ENCODE results near the gene GLUD1. TPM values are rescaled to one million over a fixed set of nuclear protein-coding genes. Genes with fewer than 3 reads are reported as not detected.
A peak's percentile ranks its signal among the peaks of the same experiment; 100 is the strongest.
"Not testable (repeated sequence)": the region's sequence is repeated elsewhere in the genome, so short reads cannot be mapped to it uniquely, and the experiment has no call there.

Gene GLUD1
- polyA plus RNA-seq, 2 of the 4 experiments (the other 2 are of a cell fraction), result 74.4 to 117 TPM

- CTCF ChIA-PET, result no interaction called here
- H3K27ac ChIP-seq, result no peak overlapping the region
These were observed 4.9 kb downstream of the GLUD1 start for GRCh38 chr10:87089746-87090145.

GRCh38 chr10:87085537-87085936, 9.1 kb downstream of the GLUD1 start:
- ChIA-PET POLR2A (interaction anchor here (0.7 to 0.8 kb wide), 2 partner anchors 116 to 344 kb away, joined by 3 to 6 read pairs; no protein-coding TSS in a partner anchor), CTCF (interaction anchor here (0.9 to 1.3 kb wide), 2 partner anchors 146 to 242 kb away, joined by 3 to 7 read pairs; no protein-coding TSS in a partner anchor)
- Histone ChIP-seq H3K4me2 (no peak overlapping the region), H3K4me1 (peaks cover 41% of the 10 kb centered on the region), H3K9me3 (no peaks in the 10 kb centered on the region), H3K27ac (no peak overlapping the region), H3K4me3 (no peak overlapping the region)
- FAIRE-seq (no peak), DNase-seq (ENCODE audit: low read depth in 1 of 2, low spot score in 1 of 2) (no peak), ATAC-seq (no peak)
- WGBS (ENCODE audit: missing lambda C conversion rate), result 82% methylated on average over 1 of the region's 1 CpG
- TF ChIP-seq NR3C1 (IDR thresholded peaks at IDR 0.05) (no peak), CBX2 (IDR thresholded peaks at IDR 0.05; ENCODE audit: borderline replicate concordance, low read depth) (no peak), ZSCAN20 (CRISPR knock-in tag; IDR thresholded peaks at IDR 0.05) (no peak), ELK1 (IDR thresholded peaks at IDR 0.05; ENCODE audit: low read depth, low read length) (no peak), MAFK (IDR thresholded peaks at IDR 0.05; ENCODE audit: partially characterized antibody) (no peak), CHD4 (IDR thresholded peaks at IDR 0.05; ENCODE audit: borderline replicate concordance) (no peak), ZNF302 (CRISPR knock-in tag; IDR thresholded peaks at IDR 0.05) (no peak), EHF (CRISPR knock-in tag; IDR thresholded peaks at IDR 0.05) (no peak), FOSB (CRISPR knock-in tag; IDR thresholded peaks at IDR 0.05) (no peak)

More at GRCh38 chr10:87089746-87090145, 4.9 kb downstream of the GLUD1 start:
- Histone ChIP-seq H3K4me1 (peaks cover 34% of the 10 kb centered on the region), H3K4me3 (no peak overlapping the region), H3K4me2 (no peak overlapping the region), H3K9me3 (no peaks in the 10 kb centered on the region)
- DNase-seq (ENCODE audit: low read depth in 1 of 2, low spot score in 1 of 2) (no peak), ATAC-seq (no peak), FAIRE-seq (no peak)
- POLR2A ChIA-PET, result no interaction called here
- 72% methylated on average over 4 of the region's 4 CpGs for WGBS (ENCODE audit: missing lambda C conversion rate)
- TF ChIP-seq PHF8 (IDR thresholded peaks at IDR 0.05; ENCODE audit: borderline replicate concordance, low read depth), result no peak
- TF ChIP-seq EHF (CRISPR knock-in tag; IDR thresholded peaks at IDR 0.05), result no peak
- TF ChIP-seq CBX8 (IDR thresholded peaks at IDR 0.05), result no peak
- TF ChIP-seq HEYL (CRISPR knock-in tag; IDR thresholded peaks at IDR 0.05), result no peak
- TF ChIP-seq HOXA7 (CRISPR knock-in tag; IDR thresholded peaks at IDR 0.05), result no peak
- TF ChIP-seq KDM1A (IDR thresholded peaks at IDR 0.05; ENCODE audit: low read depth), result no peak
- TF ChIP-seq HMGXB4 (CRISPR knock-in tag; IDR thresholded peaks at IDR 0.05; ENCODE audit: borderline replicate concordance), result no peak
- TF ChIP-seq MAX (IDR thresholded peaks at IDR 0.05), result no peak
- no peak for TF ChIP-seq ZC3H11A (IDR thresholded peaks at IDR 0.05)
- TF ChIP-seq CEBPB (IDR thresholded peaks at IDR 0.05), result no peak
- TF ChIP-seq MAZ (IDR thresholded peaks at IDR 0.05; ENCODE audit: borderline replicate concordance, low read depth, low read length), result no peak
- TF ChIP-seq ZNF302 (CRISPR knock-in tag; IDR thresholded peaks at IDR 0.05), result no peak
- TF ChIP-seq TFCP2L1 (CRISPR knock-in tag; IDR thresholded peaks at IDR 0.05), result no peak
- TF ChIP-seq NFE2L2 (conservative IDR thresholded peaks at IDR 0.05; ENCODE audit: low read length), result no peak
- TF ChIP-seq MYC (IDR thresholded peaks at IDR 0.05; ENCODE audit: borderline replicate concordance, low read length), result no peak

GRCh38 chr10:87084291-87084782, 10.3 kb downstream of the GLUD1 start:
- H3K9me3 ChIP-seq; H3K4me3 ChIP-seq; DNase-seq (ENCODE audit: low read depth in 1 of 2, low spot score in 1 of 2); FAIRE-seq: not testable (repeated sequence)
- ChIA-PET CTCF (interaction anchor here (1.4 kb wide), 1 partner anchor 146 kb away, joined by 5 read pairs; no protein-coding TSS in a partner anchor), POLR2A (interaction anchor here (1.6 kb wide), 1 partner anchor 11 kb away, joined by 5 read pairs; the partner anchor contains the start of genes GLUD1 and SHLD2)
- peak in 1 of 2 experiments; percentile 50; a peak in 1 of 6 replicates for ATAC-seq
- Histone ChIP-seq H3K4me1 (peaks cover 33% of the 10 kb centered on the region), H3K27ac (peak overlapping the region in 1 of 2 experiments; percentile 42; a peak in 2 of 6 replicates), H3K4me2 (peak overlapping the region; percentile 25)

- ChIA-PET CTCF (interaction anchor here (1.4 kb wide), 1 partner anchor 145 kb away, joined by 5 read pairs; no protein-coding TSS in a partner anchor), POLR2A (interaction anchor here (1.6 kb wide), 1 partner anchor 12 kb away, joined by 5 read pairs; the partner anchor contains the start of genes GLUD1 and SHLD2)
- not testable (repeated sequence) for H3K27ac ChIP-seq; FAIRE-seq; H3K4me3 ChIP-seq; H3K9me3 ChIP-seq; DNase-seq (ENCODE audit: low read depth in 1 of 2, low spot score in 1 of 2)
- Histone ChIP-seq H3K4me2 (peak overlapping the region; percentile 25; the same call in 1 of the 3 replicates), H3K4me1 (peaks cover 35% of the 10 kb centered on the region)
- ATAC-seq, result peak in 1 of 2 experiments; percentile 56; a peak in 2 of 6 replicates
- WGBS (ENCODE audit: missing lambda C conversion rate), result 63% methylated on average over 5 of the region's 5 CpGs
These were observed 10.9 kb downstream of the GLUD1 start for GRCh38 chr10:87083576-87084290.

GRCh38 chr10:87082219-87082618, 12.4 kb downstream of the GLUD1 start:
- peak overlapping the region; percentile 19 to 37; a peak in 2 of 6 replicates for H3K27ac ChIP-seq
- CTCF ChIA-PET, result interaction anchor here (0.9 to 1.2 kb wide), 2 partner anchors 11 to 14 kb away, joined by 3 to 4 read pairs; no protein-coding TSS in a partner anchor
- ATAC-seq (peak; percentile 49 to 70; a peak in 5 of 6 replicates), DNase-seq (ENCODE audit: low read depth in 1 of 2, low spot score in 1 of 2) (peak in 1 of 2 experiments; percentile 35)
- H3K4me3 ChIP-seq, H3K9me3 ChIP-seq, FAIRE-seq: not testable (repeated sequence)
- 35% methylated on average over 1 of the region's 1 CpG for WGBS (ENCODE audit: missing lambda C conversion rate)
- peaks cover 35% of the 10 kb centered on the region for H3K4me1 ChIP-seq
- POLR2A ChIA-PET, result interaction anchor here (0.7 kb wide), 1 partner anchor 14 kb away, joined by 3 read pairs; no protein-coding TSS in a partner anchor
- peak overlapping the region; percentile 57 for H3K4me2 ChIP-seq
